ENCODE measurements around the gene SYVN1. TPM values are rescaled to one million over a fixed set of nuclear protein-coding genes. Genes with fewer than 3 reads are reported as not detected.

Gene SYVN1
- total RNA-seq, 1 experiment from 2014 or later: 68.5 TPM

DNA sequence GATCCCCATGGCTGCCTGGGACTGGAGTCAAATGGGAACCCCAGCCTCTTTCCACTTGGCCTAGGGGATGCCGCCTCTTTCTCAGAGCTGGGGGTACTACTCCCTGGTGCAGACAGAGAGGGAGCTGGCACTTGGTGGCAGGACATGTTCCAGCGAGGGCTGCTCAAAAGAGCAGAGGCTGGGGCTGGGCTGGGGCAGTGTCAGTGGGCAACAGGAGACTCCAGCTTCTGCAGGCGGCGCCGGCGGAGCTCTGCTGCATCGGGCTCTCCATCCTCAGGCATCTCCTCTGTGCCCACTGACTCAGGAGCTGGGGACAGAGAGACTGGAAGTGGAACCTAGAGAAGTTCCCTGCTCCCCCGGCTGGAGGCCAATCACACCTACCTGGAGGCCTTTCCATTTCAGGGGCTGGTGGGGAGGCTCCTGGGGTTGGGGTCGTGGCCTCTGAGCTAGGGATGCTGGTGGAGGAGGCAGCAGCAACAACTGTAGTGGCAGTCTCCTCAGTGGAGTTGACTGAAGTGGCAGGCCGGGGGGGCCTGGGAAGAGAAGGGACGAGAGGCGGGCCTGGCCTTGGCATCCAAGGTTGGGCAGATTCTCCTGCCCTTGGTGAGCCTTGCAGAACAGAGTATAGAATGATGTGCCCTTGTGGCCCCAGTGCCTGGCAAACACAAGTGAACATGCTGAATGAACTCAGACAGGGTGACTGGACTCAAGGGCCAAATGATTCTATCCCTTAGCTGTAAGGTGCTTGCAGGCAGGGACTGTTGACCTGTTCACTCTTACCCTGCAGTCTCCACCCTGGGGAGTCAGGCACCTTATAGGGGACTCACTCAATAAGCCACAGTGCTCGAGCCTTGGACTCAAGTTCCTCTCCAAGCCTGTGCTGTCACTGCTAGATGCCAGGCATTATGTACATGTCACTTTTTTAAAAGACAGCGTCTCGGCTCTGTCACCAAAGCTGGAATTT, 5.9 kb downstream of the SYVN1 start:
- no TSS peak for BruUV-seq (replicated peaks)

DNA sequence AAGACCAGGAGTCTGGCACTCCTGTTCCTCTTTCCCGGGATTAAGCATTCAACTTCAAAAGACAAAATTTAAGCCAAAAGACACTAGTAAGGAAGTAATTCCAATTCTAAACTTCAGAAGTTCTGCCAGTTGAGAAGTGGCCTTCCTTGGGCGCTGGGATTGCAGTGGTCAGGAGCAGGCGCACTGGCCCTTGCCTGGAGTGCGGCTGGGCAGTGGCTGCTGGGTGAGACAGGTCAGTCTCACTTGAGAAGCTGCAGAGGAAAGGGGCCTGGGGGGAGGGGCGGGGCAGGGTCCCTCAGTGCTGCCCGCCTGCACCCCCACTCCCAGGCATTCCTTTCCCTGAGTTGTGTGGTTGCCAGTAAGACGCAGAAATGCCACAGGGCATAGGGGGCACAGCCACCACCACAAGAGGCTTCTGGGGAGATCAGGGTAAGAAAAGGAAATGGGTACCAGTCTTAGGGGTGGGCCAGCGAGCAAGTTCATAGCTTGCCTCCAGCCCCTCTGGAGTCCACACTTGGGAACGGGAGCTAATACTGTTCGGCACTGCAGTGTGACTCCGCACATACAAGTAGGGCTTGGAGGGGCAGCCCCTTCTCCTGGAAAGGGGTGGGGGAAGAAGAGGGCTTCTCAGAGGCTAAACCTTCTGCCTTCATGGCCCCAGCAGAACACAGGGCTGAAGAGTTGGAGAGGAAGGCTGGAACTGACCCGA, 6.7 kb downstream of the SYVN1 start:
- no TSS peak for BruUV-seq (replicated peaks)
- intact Hi-C loops (cut with micrococcal nuclease; ENCODE audit: unreplicated experiment): no loop called here
- H3K36me3 Mint-ChIP-seq (ENCODE audit: insufficient read depth, unreplicated experiment): peaks cover 85% of the 10 kb centered on the region

More for the DNA sequence above, 5.9 kb downstream of the SYVN1 start:
- peaks cover 87% of the 10 kb centered on the region for H3K36me3 Mint-ChIP-seq (ENCODE audit: insufficient read depth, unreplicated experiment)
- CTCF ChIA-PET: no interaction called here
- TF ChIP-seq, protein P1, sequence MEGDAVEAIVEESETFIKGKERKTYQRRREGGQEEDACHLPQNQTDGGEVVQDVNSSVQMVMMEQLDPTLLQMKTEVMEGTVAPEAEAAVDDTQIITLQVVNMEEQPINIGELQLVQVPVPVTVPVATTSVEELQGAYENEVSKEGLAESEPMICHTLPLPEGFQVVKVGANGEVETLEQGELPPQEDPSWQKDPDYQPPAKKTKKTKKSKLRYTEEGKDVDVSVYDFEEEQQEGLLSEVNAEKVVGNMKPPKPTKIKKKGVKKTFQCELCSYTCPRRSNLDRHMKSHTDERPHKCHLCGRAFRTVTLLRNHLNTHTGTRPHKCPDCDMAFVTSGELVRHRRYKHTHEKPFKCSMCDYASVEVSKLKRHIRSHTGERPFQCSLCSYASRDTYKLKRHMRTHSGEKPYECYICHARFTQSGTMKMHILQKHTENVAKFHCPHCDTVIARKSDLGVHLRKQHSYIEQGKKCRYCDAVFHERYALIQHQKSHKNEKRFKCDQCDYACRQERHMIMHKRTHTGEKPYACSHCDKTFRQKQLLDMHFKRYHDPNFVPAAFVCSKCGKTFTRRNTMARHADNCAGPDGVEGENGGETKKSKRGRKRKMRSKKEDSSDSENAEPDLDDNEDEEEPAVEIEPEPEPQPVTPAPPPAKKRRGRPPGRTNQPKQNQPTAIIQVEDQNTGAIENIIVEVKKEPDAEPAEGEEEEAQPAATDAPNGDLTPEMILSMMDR (IDR thresholded peaks at IDR 0.05; ENCODE audit: unreplicated experiment): no peak
- H3K9me3 Mint-ChIP-seq (ENCODE audit: low read depth, unreplicated experiment): no peaks in the 10 kb centered on the region
- no peak overlapping the region for H3K27ac Mint-ChIP-seq (ENCODE audit: unreplicated experiment)
- H3K4me1 Mint-ChIP-seq (ENCODE audit: low read depth, unreplicated experiment): peaks cover 18% of the 10 kb centered on the region
- H3K4me3 Mint-ChIP-seq (ENCODE audit: low read depth, unreplicated experiment): no peak overlapping the region
- no peak for DNase-seq
- H3K27me3 Mint-ChIP-seq (ENCODE audit: unreplicated experiment): no peaks in the 10 kb centered on the region
- intact Hi-C loops (cut with micrococcal nuclease; ENCODE audit: unreplicated experiment): no loop called here

DNA sequence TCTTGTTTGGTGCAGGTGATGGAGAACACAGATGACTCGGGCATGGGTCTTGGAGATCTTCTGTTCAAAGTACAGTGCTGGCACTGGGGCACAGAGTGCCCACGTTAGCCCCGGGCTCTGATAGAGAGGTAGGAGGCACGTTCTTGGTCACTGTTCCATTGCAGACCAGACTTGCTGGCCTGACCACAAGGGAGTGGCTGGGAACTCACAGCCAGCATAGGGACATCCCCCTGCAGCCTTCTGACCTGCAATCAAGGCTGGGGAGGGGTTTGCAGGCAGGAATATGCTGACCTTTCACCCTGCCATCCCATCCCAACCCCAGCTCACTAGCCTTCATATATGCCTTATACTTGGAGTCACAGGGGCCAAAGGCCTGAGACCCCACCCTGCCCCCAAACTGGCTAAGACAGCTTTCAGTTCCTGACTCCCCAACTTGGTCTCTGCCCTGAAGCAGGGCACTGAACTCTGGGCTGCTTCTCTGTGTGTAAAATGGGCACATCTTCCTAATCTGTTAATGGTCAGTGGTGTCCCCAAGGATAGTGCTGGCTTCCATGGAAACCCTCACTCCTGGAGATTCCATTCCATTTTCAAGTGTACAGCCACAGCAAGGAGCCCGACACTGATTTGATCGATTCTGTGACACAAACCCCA, 7.6 kb downstream of the SYVN1 start:
- TF ChIP-seq, protein P1 (IDR thresholded peaks at IDR 0.05; ENCODE audit: unreplicated experiment): no peak
- BruUV-seq (replicated peaks): no TSS peak
- Mint-ChIP-seq H3K27ac (ENCODE audit: unreplicated experiment) (no peak overlapping the region), H3K27me3 (ENCODE audit: unreplicated experiment) (no peaks in the 10 kb centered on the region), H3K9me3 (ENCODE audit: low read depth, unreplicated experiment) (no peaks in the 10 kb centered on the region), H3K4me3 (ENCODE audit: low read depth, unreplicated experiment) (no peak overlapping the region), H3K4me1 (ENCODE audit: low read depth, unreplicated experiment) (peaks cover 8% of the 10 kb centered on the region), H3K36me3 (ENCODE audit: insufficient read depth, unreplicated experiment) (peaks cover 85% of the 10 kb centered on the region)
- intact Hi-C loops (cut with micrococcal nuclease; ENCODE audit: unreplicated experiment): no loop called here
- DNase-seq: no peak
- CTCF ChIA-PET: no interaction called here

More for the DNA sequence above, 6.7 kb downstream of the SYVN1 start:
- no peaks in the 10 kb centered on the region for H3K27me3 Mint-ChIP-seq (ENCODE audit: unreplicated experiment)
- no peaks in the 10 kb centered on the region for H3K9me3 Mint-ChIP-seq (ENCODE audit: low read depth, unreplicated experiment)
- TF ChIP-seq, protein P1 (IDR thresholded peaks at IDR 0.05; ENCODE audit: unreplicated experiment): no peak
- H3K27ac Mint-ChIP-seq (ENCODE audit: unreplicated experiment): no peak overlapping the region
- H3K4me1 Mint-ChIP-seq (ENCODE audit: low read depth, unreplicated experiment): peaks cover 10% of the 10 kb centered on the region
- CTCF ChIA-PET: no interaction called here
- no peak for DNase-seq
- no peak overlapping the region for H3K4me3 Mint-ChIP-seq (ENCODE audit: low read depth, unreplicated experiment)

DNA sequence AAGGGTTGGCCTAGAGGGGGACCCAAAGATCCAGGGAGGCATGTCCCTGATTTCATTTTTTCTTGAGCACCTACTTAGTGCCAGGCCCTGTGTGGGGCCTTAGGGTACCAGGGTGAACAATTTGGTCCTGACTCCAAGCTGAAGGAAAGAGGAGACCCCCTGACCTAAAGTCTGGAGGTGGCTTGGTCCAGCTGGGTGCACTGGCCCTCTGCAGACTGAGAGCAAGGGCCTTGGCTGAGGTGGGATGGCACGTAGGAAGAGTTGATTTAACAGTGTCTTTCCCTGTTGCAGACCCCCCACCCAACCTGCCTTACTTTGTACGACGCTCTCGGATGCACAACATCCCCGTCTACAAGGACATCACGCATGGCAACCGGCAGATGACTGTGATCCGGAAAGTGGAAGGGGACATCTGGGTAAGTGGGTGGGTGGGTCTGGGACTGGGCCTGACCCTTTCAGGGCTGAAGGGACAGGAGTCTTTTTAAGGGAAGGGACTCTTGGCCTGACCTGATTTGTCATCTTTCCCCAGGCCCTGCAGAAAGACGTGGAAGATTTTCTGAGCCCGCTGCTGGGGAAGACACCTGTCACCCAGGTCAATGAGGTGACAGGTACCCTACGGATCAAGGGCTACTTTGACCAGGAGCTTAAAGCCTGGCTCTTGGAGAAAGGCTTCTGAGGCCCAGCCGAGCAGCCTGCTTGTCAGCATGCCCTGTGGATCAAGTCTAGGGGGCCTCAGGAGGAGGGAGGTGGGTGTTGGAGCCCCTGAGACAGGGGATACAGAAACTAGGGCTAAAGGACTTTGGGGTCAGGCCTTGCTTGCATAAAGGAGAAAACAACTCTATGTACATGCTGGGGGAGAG, 8.9 kb downstream of the SYVN1 start:
- Mint-ChIP-seq H3K4me1 (ENCODE audit: low read depth, unreplicated experiment) (peaks cover 16% of the 10 kb centered on the region), H3K27me3 (ENCODE audit: unreplicated experiment) (no peaks in the 10 kb centered on the region), H3K27ac (ENCODE audit: unreplicated experiment) (no peak overlapping the region), H3K36me3 (ENCODE audit: insufficient read depth, unreplicated experiment) (peaks cover 85% of the 10 kb centered on the region), H3K9me3 (ENCODE audit: low read depth, unreplicated experiment) (no peaks in the 10 kb centered on the region), H3K4me3 (ENCODE audit: low read depth, unreplicated experiment) (no peak overlapping the region)
- no peak for DNase-seq
- TF ChIP-seq, protein P1 (IDR thresholded peaks at IDR 0.05; ENCODE audit: unreplicated experiment): no peak
- CTCF ChIA-PET: no interaction called here
- intact Hi-C loops (cut with micrococcal nuclease; ENCODE audit: unreplicated experiment): no loop called here
- BruUV-seq (replicated peaks): no TSS peak

Data from Calu3 (cell line).